ENCODE results near the gene EGFR.

DNA sequence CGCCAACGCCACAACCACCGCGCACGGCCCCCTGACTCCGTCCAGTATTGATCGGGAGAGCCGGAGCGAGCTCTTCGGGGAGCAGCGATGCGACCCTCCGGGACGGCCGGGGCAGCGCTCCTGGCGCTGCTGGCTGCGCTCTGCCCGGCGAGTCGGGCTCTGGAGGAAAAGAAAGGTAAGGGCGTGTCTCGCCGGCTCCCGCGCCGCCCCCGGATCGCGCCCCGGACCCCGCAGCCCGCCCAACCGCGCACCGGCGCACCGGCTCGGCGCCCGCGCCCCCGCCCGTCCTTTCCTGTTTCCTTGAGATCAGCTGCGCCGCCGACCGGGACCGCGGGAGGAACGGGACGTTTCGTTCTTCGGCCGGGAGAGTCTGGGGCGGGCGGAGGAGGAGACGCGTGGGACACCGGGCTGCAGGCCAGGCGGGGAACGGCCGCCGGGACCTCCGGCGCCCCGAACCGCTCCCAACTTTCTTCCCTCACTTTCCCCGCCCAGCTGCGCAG, 424 bp downstream of the EGFR start:
- TF ChIP-seq, protein P1, sequence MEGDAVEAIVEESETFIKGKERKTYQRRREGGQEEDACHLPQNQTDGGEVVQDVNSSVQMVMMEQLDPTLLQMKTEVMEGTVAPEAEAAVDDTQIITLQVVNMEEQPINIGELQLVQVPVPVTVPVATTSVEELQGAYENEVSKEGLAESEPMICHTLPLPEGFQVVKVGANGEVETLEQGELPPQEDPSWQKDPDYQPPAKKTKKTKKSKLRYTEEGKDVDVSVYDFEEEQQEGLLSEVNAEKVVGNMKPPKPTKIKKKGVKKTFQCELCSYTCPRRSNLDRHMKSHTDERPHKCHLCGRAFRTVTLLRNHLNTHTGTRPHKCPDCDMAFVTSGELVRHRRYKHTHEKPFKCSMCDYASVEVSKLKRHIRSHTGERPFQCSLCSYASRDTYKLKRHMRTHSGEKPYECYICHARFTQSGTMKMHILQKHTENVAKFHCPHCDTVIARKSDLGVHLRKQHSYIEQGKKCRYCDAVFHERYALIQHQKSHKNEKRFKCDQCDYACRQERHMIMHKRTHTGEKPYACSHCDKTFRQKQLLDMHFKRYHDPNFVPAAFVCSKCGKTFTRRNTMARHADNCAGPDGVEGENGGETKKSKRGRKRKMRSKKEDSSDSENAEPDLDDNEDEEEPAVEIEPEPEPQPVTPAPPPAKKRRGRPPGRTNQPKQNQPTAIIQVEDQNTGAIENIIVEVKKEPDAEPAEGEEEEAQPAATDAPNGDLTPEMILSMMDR (conservative IDR thresholded peaks at IDR 0.05), result no peak
- no peak; the same call in 1 of the 2 replicates for TF ChIP-seq ZFX (IDR thresholded peaks at IDR 0.05)

Data from C4-2B (cell line).